Measurements from ENCODE around the gene URI1.

DNA sequence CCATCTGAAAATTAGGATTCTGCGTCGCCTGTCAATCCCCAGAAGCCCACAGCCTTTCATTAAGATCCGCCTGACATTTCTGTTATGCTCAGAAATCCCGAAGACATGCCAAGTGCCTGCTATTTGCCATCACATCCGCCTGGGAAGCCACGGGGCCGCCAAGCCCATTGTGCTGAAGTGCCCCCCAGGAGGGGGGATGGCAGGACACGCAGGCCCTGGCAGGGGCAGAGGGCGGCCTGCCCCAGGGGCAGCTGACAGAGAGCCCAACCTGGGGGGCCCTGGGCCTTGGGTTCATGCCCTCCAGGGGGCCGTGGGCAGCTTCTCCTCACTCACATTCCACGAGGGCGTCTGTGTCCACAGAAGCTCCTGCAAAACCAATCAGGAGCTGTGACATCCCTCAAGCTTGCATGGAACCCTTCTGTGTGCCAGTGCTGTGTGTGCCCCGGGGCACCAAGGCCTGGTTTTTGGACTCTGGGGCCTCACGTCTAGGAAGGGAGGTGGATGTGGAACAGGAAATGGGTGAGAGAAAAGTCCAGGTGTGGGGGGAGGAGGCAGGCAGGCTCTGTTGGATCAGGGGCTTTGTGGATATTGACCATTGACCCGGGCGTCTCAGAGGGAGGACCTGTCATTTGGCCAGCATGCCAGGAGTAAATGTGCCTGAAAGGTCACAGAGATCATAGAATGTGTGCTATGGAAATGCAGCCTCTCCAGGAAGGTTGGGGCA is 122.9 kb downstream of the URI1 start:
- TF ChIP-seq, protein P1, sequence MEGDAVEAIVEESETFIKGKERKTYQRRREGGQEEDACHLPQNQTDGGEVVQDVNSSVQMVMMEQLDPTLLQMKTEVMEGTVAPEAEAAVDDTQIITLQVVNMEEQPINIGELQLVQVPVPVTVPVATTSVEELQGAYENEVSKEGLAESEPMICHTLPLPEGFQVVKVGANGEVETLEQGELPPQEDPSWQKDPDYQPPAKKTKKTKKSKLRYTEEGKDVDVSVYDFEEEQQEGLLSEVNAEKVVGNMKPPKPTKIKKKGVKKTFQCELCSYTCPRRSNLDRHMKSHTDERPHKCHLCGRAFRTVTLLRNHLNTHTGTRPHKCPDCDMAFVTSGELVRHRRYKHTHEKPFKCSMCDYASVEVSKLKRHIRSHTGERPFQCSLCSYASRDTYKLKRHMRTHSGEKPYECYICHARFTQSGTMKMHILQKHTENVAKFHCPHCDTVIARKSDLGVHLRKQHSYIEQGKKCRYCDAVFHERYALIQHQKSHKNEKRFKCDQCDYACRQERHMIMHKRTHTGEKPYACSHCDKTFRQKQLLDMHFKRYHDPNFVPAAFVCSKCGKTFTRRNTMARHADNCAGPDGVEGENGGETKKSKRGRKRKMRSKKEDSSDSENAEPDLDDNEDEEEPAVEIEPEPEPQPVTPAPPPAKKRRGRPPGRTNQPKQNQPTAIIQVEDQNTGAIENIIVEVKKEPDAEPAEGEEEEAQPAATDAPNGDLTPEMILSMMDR (IDR thresholded peaks at IDR 0.05; ENCODE audit: low read length) = no peak
- TF ChIP-seq EZH2 (IDR thresholded peaks at IDR 0.05; ENCODE audit: borderline replicate concordance, low read length) = no peak
